DOHH2 (cell line): ENCODE data around the gene CD40LG.

Source experiments
- H3F3A ChIP-seq: fragments of 200-600 bp; sonication (generic), shearing (Covaris generic); 2 replicates; pipeline ENCODE4 v1.6.0; 2016; ENCODE audit warnings: antibody characterized with exemption, mild to moderate bottlenecking; ENCODE audit not compliant: control insufficient read depth, insufficient read depth
- H3K27ac ChIP-seq: fragments of 200-600 bp; sonication (generic); 2 replicates; pipeline ENCODE4 v1.5.1; 2014; ENCODE audit warnings: low read depth, mild to moderate bottlenecking, low read length, moderate library complexity
- H3K27me3 ChIP-seq: fragments of 200-600 bp; sonication (generic); 2 replicates; pipeline ENCODE4 v1.6.1; 2014; ENCODE audit warnings: mild to moderate bottlenecking, low read length, mixed read lengths; ENCODE audit not compliant: control insufficient read depth
- H3K36me3 ChIP-seq: fragments of 200-600 bp; sonication (generic); 2 replicates; pipeline ENCODE4 v1.6.1; 2014; ENCODE audit warnings: mild to moderate bottlenecking, low read length, moderate library complexity, mixed read lengths; ENCODE audit not compliant: control insufficient read depth
- H3K4me1 ChIP-seq: fragments of 200-600 bp; sonication (generic); 2 replicates; pipeline ENCODE4 v1.6.1; 2014; ENCODE audit warnings: mild to moderate bottlenecking, low read length, mixed read lengths; ENCODE audit not compliant: control insufficient read depth
- H3K4me2 ChIP-seq: fragments of 200-600 bp; sonication (generic); 2 replicates; pipeline ENCODE4 v1.6.0; 2014; ENCODE audit warnings: mild to moderate bottlenecking, low read length, moderate library complexity
- H3K4me3 ChIP-seq: fragments of 200-600 bp; sonication (generic); 2 replicates; pipeline ENCODE4 v1.5.1; 2014; ENCODE audit warnings: mild to moderate bottlenecking, low read length, mixed read lengths
- H3K79me2 ChIP-seq: fragments of 200-600 bp; sonication (generic); 2 replicates; pipeline ENCODE4 v1.6.1; 2014; ENCODE audit warnings: mild to moderate bottlenecking, low read length, mixed read lengths; ENCODE audit not compliant: control insufficient read depth
- H3K9me2 ChIP-seq: fragments of 200-600 bp; sonication (generic); replicated peaks from 2 replicates; pipeline ENCODE4 v1.6.1; 2014; ENCODE audit warnings: mild to moderate bottlenecking, low read length, mixed read lengths; ENCODE audit not compliant: control insufficient read depth
- H3K9me3 ChIP-seq: fragments of 200-600 bp; sonication (generic); 2 replicates; pipeline ENCODE4 v1.6.1; 2014; ENCODE audit warnings: antibody characterized with exemption, low read length, mixed read lengths; ENCODE audit not compliant: control insufficient read depth, insufficient read depth
- H4K20me1 ChIP-seq: fragments of 200-600 bp; sonication (generic); 2 replicates; pipeline ENCODE4 v1.6.0; 2014; ENCODE audit warnings: low read depth, mild to moderate bottlenecking, antibody characterized with exemption, low read length, moderate library complexity; ENCODE audit not compliant: control insufficient read depth, insufficient read depth
- EZH2phosphoT487 ChIP-seq: fragments of 200-600 bp; sonication (generic); IDR thresholded peaks from 2 replicates; pipeline ENCODE4 v1.6.1; 2017; ENCODE audit warnings: borderline replicate concordance, mild to moderate bottlenecking, antibody characterized with exemption, low read length, moderate library complexity, mixed read lengths
- TF ChIP-seq, protein P1 (sequence below): fragments of 200-600 bp; sonication (generic); IDR thresholded peaks from one replicate; pipeline ENCODE4 v1.5.1; 2014; ENCODE audit warnings: antibody characterized with exemption, mild to moderate bottlenecking, low read depth, low read length; ENCODE audit not compliant: poor library complexity, severe bottlenecking

Gene CD40LG

DNA sequence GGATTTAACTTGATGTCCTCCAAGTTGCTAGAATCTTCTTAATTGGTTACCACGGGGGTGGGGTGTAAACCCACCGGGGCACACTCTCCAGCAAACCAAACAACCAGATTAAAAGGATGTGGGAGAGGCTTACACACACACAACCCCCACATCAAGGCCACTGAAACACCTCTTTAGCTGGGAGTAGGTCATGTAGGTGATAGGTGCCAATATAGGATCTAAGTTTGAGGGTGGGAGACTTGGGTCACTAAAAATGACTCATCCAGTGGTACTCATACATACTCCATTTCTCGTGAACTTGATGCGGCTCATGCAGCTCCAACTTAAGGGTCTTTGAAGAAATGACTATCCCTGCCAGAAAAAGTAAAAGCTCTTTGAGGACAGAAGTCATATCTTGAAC is 20.5 kb upstream of the CD40LG start:
- Histone ChIP-seq H4K20me1 (no peaks in the 10 kb centered on the region), H3K79me2 (no peaks in the 10 kb centered on the region), H3K4me2 (no peak overlapping the region), H3K36me3 (no peaks in the 10 kb centered on the region), H3K9me3 (no peaks in the 10 kb centered on the region), H3K4me3 (no peak overlapping the region), H3F3A (no peaks in the 10 kb centered on the region), H3K4me1 (no peaks in the 10 kb centered on the region), H3K27ac (no peak overlapping the region), H3K27me3 (no peaks in the 10 kb centered on the region), H3K9me2 (no peaks in the 10 kb centered on the region)
- TF ChIP-seq, protein P1, sequence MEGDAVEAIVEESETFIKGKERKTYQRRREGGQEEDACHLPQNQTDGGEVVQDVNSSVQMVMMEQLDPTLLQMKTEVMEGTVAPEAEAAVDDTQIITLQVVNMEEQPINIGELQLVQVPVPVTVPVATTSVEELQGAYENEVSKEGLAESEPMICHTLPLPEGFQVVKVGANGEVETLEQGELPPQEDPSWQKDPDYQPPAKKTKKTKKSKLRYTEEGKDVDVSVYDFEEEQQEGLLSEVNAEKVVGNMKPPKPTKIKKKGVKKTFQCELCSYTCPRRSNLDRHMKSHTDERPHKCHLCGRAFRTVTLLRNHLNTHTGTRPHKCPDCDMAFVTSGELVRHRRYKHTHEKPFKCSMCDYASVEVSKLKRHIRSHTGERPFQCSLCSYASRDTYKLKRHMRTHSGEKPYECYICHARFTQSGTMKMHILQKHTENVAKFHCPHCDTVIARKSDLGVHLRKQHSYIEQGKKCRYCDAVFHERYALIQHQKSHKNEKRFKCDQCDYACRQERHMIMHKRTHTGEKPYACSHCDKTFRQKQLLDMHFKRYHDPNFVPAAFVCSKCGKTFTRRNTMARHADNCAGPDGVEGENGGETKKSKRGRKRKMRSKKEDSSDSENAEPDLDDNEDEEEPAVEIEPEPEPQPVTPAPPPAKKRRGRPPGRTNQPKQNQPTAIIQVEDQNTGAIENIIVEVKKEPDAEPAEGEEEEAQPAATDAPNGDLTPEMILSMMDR: no peak
- TF ChIP-seq EZH2phosphoT487: no peak

DNA sequence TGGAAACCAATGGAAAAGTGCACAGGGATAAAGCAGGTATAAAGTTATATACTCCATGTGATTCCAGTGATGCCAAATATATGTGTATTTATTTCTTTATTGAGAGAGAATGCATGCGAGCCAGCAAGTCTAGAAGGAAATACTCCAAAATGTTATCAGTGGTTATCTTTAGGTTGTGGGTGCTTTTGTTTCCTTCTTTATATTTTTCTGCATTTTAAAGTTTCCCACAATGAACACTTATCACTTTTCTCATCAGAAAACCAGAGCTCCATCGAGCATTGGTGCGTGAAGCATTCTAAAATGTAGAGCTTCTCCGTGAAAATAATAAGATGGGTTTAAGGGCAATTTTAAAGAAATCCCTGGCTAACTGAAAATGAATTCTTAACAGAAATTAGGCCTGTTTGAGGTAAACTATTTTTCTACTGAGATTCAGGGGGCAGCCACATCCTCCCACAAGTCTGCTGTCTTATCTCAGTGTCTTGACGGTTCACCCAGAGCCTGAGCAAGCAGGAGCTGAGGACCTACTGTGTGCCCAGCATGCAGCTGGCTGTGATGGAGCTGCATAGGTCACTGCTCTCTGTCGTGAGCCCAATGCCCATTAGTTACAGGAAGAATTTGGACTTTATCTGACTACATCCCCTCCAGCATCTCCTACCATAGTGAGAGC is 18.7 kb upstream of the CD40LG start:
- Histone ChIP-seq H3K27ac (no peak overlapping the region), H3F3A (no peaks in the 10 kb centered on the region), H3K9me2 (no peaks in the 10 kb centered on the region), H3K36me3 (no peaks in the 10 kb centered on the region), H3K27me3 (no peaks in the 10 kb centered on the region), H3K4me2 (no peak overlapping the region), H3K79me2 (no peaks in the 10 kb centered on the region), H3K4me1 (no peaks in the 10 kb centered on the region), H4K20me1 (no peaks in the 10 kb centered on the region), H3K4me3 (no peak overlapping the region), H3K9me3 (no peaks in the 10 kb centered on the region)
- TF ChIP-seq, protein P1: no peak
- no peak for TF ChIP-seq EZH2phosphoT487

DNA sequence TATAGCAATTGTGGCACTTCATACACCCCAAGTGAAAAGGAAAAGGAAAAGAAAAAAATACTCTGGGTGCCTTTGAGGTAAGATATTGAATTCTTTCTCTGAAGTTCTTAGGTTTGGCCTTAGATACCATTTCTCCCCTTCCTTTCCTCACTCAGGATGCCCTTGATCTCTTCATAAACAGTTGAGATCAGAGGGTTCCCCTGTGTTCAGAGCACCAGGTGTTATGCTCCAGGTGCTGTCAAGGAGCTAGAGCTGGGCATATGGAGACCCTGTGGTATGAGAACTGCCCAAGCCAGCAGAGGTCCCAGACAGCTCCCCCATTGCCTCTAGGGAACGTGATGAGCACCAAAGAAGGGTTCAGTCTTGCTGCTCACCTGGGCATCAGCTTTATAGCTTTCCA is 17.1 kb upstream of the CD40LG start:
- no peaks in the 10 kb centered on the region for H3F3A ChIP-seq
- peaks cover 12% of the 10 kb centered on the region for H3K4me1 ChIP-seq
- H3K9me3 ChIP-seq: no peaks in the 10 kb centered on the region
- H3K4me3 ChIP-seq: no peak overlapping the region
- H3K4me2 ChIP-seq: no peak overlapping the region
- H4K20me1 ChIP-seq: no peaks in the 10 kb centered on the region
- TF ChIP-seq EZH2phosphoT487: no peak
- TF ChIP-seq, protein P1: no peak
- H3K9me2 ChIP-seq: no peaks in the 10 kb centered on the region
- no peaks in the 10 kb centered on the region for H3K36me3 ChIP-seq
- H3K27ac ChIP-seq: no peak overlapping the region
- H3K27me3 ChIP-seq: no peaks in the 10 kb centered on the region
- H3K79me2 ChIP-seq: no peaks in the 10 kb centered on the region
